Stimulated activated naive B cell treated with anti-CD40 and anti-IgM and Interleukin-4, amounts not matched to agents 10 μg/mL and 1 μg/mL and 100 μg/mL, for 72 hours (primary cell): ENCODE data around the gene RPUSD1.
"Not testable (repeated sequence)": the region's sequence is repeated elsewhere in the genome, so short reads cannot be mapped to it uniquely, and the experiment has no call there.

Experiments
- ATAC-seq, 2 donors: fragments of 150-1000 bp; cut with Tn5 transposase; replicated peaks; 2 replicates each; pipeline ENCODE4 v1.10.0; 2021; ENCODE audit warnings: moderate library complexity in 1 of 2
- DNase-seq: peaks from one replicate; pipeline ENCODE4 v3.0.0; 2021
- H3K27ac Mint-ChIP-seq: one replicate; pipeline ENCODE4 v1.8.0; 2022; ENCODE audit warnings: mild to moderate bottlenecking, mixed read lengths
- H3K27me3 Mint-ChIP-seq, 2 donors: one replicate each; pipeline ENCODE4 v1.8.0; 2022; ENCODE audit warnings: mixed read lengths in 2 of 2
- H3K36me3 Mint-ChIP-seq, 2 donors: one replicate each; pipeline ENCODE4 v1.8.0; 2022; ENCODE audit warnings: mixed read lengths in 2 of 2, mild to moderate bottlenecking in 1 of 2
- H3K4me1 Mint-ChIP-seq, 2 donors: one replicate each; pipeline ENCODE4 v1.8.0; 2022; ENCODE audit warnings: mixed read lengths in 2 of 2, mild to moderate bottlenecking in 1 of 2
- H3K4me3 Mint-ChIP-seq, 2 donors: one replicate each; pipeline ENCODE4 v1.8.0; 2022; ENCODE audit warnings: mild to moderate bottlenecking in 2 of 2, mixed read lengths in 2 of 2, moderate library complexity in 1 of 2
- H3K9me3 Mint-ChIP-seq, 2 donors: one replicate each; pipeline ENCODE4 v1.8.0; 2022; ENCODE audit warnings: mixed read lengths in 2 of 2, mild to moderate bottlenecking in 1 of 2

The RPUSD1 gene

GRCh38 chr16:824194-824593 lies 36.0 kb upstream of the RPUSD1 start:
- Mint-ChIP-seq H3K27me3 (peaks cover 6 to 9% of the 10 kb centered on the region in 2 donors), H3K9me3 (no peaks in the 10 kb centered on the region), H3K4me3 (no peak overlapping the region), H3K36me3 (no peaks in the 10 kb centered on the region), H3K4me1 (peaks cover 3 to 11% of the 10 kb centered on the region in 2 donors), H3K27ac (no peak overlapping the region)
- ATAC-seq (no peak), DNase-seq (no peak)

- Mint-ChIP-seq H3K36me3 (no peaks in the 10 kb centered on the region), H3K4me3 (no peak overlapping the region), H3K27ac (no peak overlapping the region), H3K9me3 (no peaks in the 10 kb centered on the region), H3K4me1 (peaks cover 3 to 11% of the 10 kb centered on the region in 2 donors), H3K27me3 (peaks cover 6 to 9% of the 10 kb centered on the region in 2 donors)
- ATAC-seq (no peak), DNase-seq (no peak)
These were observed 34.7 kb upstream of the RPUSD1 start for GRCh38 chr16:822909-823297.

- Mint-ChIP-seq H3K36me3 (no peaks in the 10 kb centered on the region), H3K4me3 (no peak overlapping the region), H3K27ac (no peak overlapping the region)
These were observed 34.2 kb upstream of the RPUSD1 start for GRCh38 chr16:822174-822908.

GRCh38 chr16:821751-822150 lies 33.6 kb upstream of the RPUSD1 start:
- H3K4me1 Mint-ChIP-seq = peaks cover 3 to 11% of the 10 kb centered on the region in 2 donors
- ATAC-seq (no peak), DNase-seq (no peak)
- H3K36me3 Mint-ChIP-seq = no peaks in the 10 kb centered on the region
- H3K4me3 Mint-ChIP-seq = no peak overlapping the region
- peaks cover 6 to 9% of the 10 kb centered on the region in 2 donors for H3K27me3 Mint-ChIP-seq
- H3K9me3 Mint-ChIP-seq = no peaks in the 10 kb centered on the region
- no peak overlapping the region for H3K27ac Mint-ChIP-seq

More at GRCh38 chr16:822174-822908, 34.2 kb upstream of the RPUSD1 start:
- Mint-ChIP-seq H3K27me3 (peaks cover 6 to 9% of the 10 kb centered on the region in 2 donors), H3K9me3 (no peaks in the 10 kb centered on the region), H3K4me1 (peaks cover 3 to 11% of the 10 kb centered on the region in 2 donors)
- ATAC-seq = no peak
- DNase-seq = no peak

GRCh38 chr16:820748-821147 lies 32.6 kb upstream of the RPUSD1 start:
- H3K36me3 Mint-ChIP-seq = no peaks in the 10 kb centered on the region
- no peak for ATAC-seq
- no peak for DNase-seq
- H3K4me1 Mint-ChIP-seq = peaks cover 3 to 11% of the 10 kb centered on the region in 2 donors
- no peak overlapping the region for H3K4me3 Mint-ChIP-seq
- peaks cover 6 to 9% of the 10 kb centered on the region in 2 donors for H3K27me3 Mint-ChIP-seq
- no peaks in the 10 kb centered on the region for H3K9me3 Mint-ChIP-seq
- H3K27ac Mint-ChIP-seq = no peak overlapping the region

GRCh38 chr16:820044-820408 lies 31.8 kb upstream of the RPUSD1 start:
- H3K27me3 Mint-ChIP-seq, H3K27ac Mint-ChIP-seq, H3K4me3 Mint-ChIP-seq, DNase-seq, H3K36me3 Mint-ChIP-seq, H3K9me3 Mint-ChIP-seq, ATAC-seq: not testable (repeated sequence)
- H3K4me1 Mint-ChIP-seq = peaks cover 3 to 11% of the 10 kb centered on the region in 2 donors

- Mint-ChIP-seq H3K36me3 (no peaks in the 10 kb centered on the region), H3K27ac (no peak overlapping the region), H3K4me1 (peaks cover 3 to 11% of the 10 kb centered on the region in 2 donors), H3K4me3 (no peak overlapping the region), H3K9me3 (no peaks in the 10 kb centered on the region), H3K27me3 (peaks cover 9 to 12% of the 10 kb centered on the region in 2 donors)
- ATAC-seq (peak; percentile 44 to 55), DNase-seq (no peak)
These were observed 31.3 kb upstream of the RPUSD1 start for GRCh38 chr16:819336-820043.

GRCh38 chr16:818592-818991 lies 30.4 kb upstream of the RPUSD1 start:
- Mint-ChIP-seq H3K27me3 (peaks cover 11 to 12% of the 10 kb centered on the region in 2 donors), H3K36me3 (no peaks in the 10 kb centered on the region), H3K4me3 (no peak overlapping the region), H3K4me1 (peaks cover 3 to 11% of the 10 kb centered on the region in 2 donors), H3K9me3 (no peaks in the 10 kb centered on the region), H3K27ac (no peak overlapping the region)
- ATAC-seq (no peak), DNase-seq (no peak)

GRCh38 chr16:818132-818531 lies 30.0 kb upstream of the RPUSD1 start:
- H3K4me3 Mint-ChIP-seq = no peak overlapping the region
- H3K4me1 Mint-ChIP-seq = peaks cover 3 to 11% of the 10 kb centered on the region in 2 donors
- DNase-seq (no peak), ATAC-seq (no peak)
- no peaks in the 10 kb centered on the region for H3K9me3 Mint-ChIP-seq
- H3K27ac Mint-ChIP-seq = no peak overlapping the region
- peaks cover 12 to 15% of the 10 kb centered on the region in 2 donors for H3K27me3 Mint-ChIP-seq
- no peaks in the 10 kb centered on the region for H3K36me3 Mint-ChIP-seq

GRCh38 chr16:817001-817906 lies 29.1 kb upstream of the RPUSD1 start:
- DNase-seq (no peak), ATAC-seq (no peak)
- Mint-ChIP-seq H3K27me3 (peaks cover 17 to 24% of the 10 kb centered on the region in 2 donors), H3K4me3 (no peak overlapping the region), H3K4me1 (peaks cover 5 to 11% of the 10 kb centered on the region in 2 donors), H3K27ac (no peak overlapping the region), H3K9me3 (no peaks in the 10 kb centered on the region), H3K36me3 (no peaks in the 10 kb centered on the region)

GRCh38 chr16:815861-816260 lies 27.7 kb upstream of the RPUSD1 start:
- DNase-seq (no peak), ATAC-seq (no peak)
- H3K4me3 Mint-ChIP-seq = no peak overlapping the region
- peaks cover 18 to 31% of the 10 kb centered on the region in 2 donors for H3K27me3 Mint-ChIP-seq
- peaks cover 5 to 14% of the 10 kb centered on the region in 2 donors for H3K4me1 Mint-ChIP-seq
- no peak overlapping the region for H3K27ac Mint-ChIP-seq
- H3K9me3 Mint-ChIP-seq = no peaks in the 10 kb centered on the region
- peaks cover 0 to 3% of the 10 kb centered on the region in 2 donors for H3K36me3 Mint-ChIP-seq

- no peak overlapping the region for H3K4me3 Mint-ChIP-seq
- no peak overlapping the region for H3K27ac Mint-ChIP-seq
- ATAC-seq (no peak), DNase-seq (no peak)
- peaks cover 4 to 14% of the 10 kb centered on the region in 2 donors for H3K4me1 Mint-ChIP-seq
- H3K36me3 Mint-ChIP-seq = peaks cover 0 to 3% of the 10 kb centered on the region in 2 donors
- no peaks in the 10 kb centered on the region for H3K9me3 Mint-ChIP-seq
- H3K27me3 Mint-ChIP-seq = peaks cover 16 to 39% of the 10 kb centered on the region in 2 donors
These were observed 26.8 kb upstream of the RPUSD1 start for GRCh38 chr16:814974-815373.

- Mint-ChIP-seq H3K27me3 (peaks cover 16 to 41% of the 10 kb centered on the region in 2 donors), H3K27ac (no peak overlapping the region), H3K4me1 (peaks cover 6 to 12% of the 10 kb centered on the region in 2 donors), H3K36me3 (peaks cover 0 to 5% of the 10 kb centered on the region in 2 donors), H3K9me3 (no peaks in the 10 kb centered on the region), H3K4me3 (peak overlapping the region; percentile 5 to 28)
- no peak for ATAC-seq
- no peak for DNase-seq
These were observed 25.8 kb upstream of the RPUSD1 start for GRCh38 chr16:813916-814412.
